ENCODE measurements around the gene TLL2. TPM values are rescaled to one million over a fixed set of nuclear protein-coding genes. Genes with fewer than 3 reads are reported as not detected.

TLL2 gene
- total and polyA plus RNA-seq, 7 donors = 0.22 to 0.64 (median 0.32) TPM

DNA sequence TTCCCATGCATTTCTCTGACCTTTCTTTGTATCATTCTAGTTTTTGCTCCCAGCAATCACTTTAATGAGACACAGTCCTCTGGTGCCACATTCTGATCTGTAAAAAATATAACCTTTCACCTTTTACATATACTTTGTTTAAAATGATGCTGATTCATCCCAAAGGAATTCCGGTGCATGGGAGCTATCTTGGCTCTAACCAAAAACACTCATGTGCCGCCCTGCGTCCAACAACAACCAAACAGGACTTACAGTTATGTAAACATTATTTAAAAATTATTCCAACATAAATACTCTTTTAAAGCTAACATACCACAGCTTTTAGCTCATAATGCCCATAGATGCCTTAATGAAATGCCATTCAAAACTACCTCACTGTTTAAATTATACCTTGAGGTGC is 147.2 kb downstream of the TLL2 start:
- H3K9me3 ChIP-seq = no peaks in the 10 kb centered on the region
- DNase-seq = no peak
- no peak for ATAC-seq
- WGBS, 3 donors = 87 to 92% (median 91%) methylated on average over 3 of the region's 3 CpGs
- no peak overlapping the region for H3K4me3 ChIP-seq
- H3K36me3 ChIP-seq (ENCODE audit: insufficient read depth in 1 of 2, low read depth in 1 of 2) = no peaks in the 10 kb centered on the region
- TF ChIP-seq, protein P1, sequence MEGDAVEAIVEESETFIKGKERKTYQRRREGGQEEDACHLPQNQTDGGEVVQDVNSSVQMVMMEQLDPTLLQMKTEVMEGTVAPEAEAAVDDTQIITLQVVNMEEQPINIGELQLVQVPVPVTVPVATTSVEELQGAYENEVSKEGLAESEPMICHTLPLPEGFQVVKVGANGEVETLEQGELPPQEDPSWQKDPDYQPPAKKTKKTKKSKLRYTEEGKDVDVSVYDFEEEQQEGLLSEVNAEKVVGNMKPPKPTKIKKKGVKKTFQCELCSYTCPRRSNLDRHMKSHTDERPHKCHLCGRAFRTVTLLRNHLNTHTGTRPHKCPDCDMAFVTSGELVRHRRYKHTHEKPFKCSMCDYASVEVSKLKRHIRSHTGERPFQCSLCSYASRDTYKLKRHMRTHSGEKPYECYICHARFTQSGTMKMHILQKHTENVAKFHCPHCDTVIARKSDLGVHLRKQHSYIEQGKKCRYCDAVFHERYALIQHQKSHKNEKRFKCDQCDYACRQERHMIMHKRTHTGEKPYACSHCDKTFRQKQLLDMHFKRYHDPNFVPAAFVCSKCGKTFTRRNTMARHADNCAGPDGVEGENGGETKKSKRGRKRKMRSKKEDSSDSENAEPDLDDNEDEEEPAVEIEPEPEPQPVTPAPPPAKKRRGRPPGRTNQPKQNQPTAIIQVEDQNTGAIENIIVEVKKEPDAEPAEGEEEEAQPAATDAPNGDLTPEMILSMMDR (IDR thresholded peaks at IDR 0.05) = no peak
- H3K4me1 ChIP-seq = peaks cover 5% of the 10 kb centered on the region
- no peaks in the 10 kb centered on the region for H3K27me3 ChIP-seq (ENCODE audit: insufficient read depth in 3 of 3, low read length in 2 of 3)
- intact Hi-C loops (cut with DNase I) = no loop called here
- H3K27ac ChIP-seq = no peak overlapping the region

DNA sequence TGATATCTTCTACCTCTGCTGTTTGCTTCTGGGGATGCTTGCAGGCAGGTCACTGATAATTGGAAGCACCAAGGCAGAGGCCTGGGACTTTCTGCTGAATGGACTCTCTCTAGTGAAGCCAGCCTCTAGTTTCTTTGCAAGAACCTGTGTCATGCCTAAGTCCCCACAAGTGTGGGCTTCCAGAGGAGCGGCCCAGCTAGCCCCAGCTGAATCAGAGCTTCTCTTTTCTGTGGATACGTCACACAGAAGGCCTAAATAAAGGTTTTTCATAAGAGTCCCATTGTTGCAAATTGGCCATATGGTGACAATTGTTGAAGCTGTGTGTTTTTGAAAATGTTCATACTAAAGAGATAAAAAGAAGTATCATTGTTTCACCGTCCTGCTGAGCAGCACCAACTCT is 148.2 kb downstream of the TLL2 start:
- Histone ChIP-seq H3K36me3 (ENCODE audit: insufficient read depth in 1 of 2, low read depth in 1 of 2) (no peaks in the 10 kb centered on the region), H3K4me1 (peaks cover 5% of the 10 kb centered on the region), H3K27ac (no peak overlapping the region), H3K9me3 (no peaks in the 10 kb centered on the region), H3K27me3 (ENCODE audit: insufficient read depth in 3 of 3, low read length in 2 of 3) (no peaks in the 10 kb centered on the region), H3K4me3 (no peak overlapping the region)
- DNase-seq (no peak), ATAC-seq (no peak)
- 81 to 94% (median 93%) methylated on average over 3 of the region's 3 CpGs for WGBS, 3 donors
- TF ChIP-seq, protein P1 (IDR thresholded peaks at IDR 0.05) = no peak
- intact Hi-C loops (cut with DNase I) = no loop called here

DNA sequence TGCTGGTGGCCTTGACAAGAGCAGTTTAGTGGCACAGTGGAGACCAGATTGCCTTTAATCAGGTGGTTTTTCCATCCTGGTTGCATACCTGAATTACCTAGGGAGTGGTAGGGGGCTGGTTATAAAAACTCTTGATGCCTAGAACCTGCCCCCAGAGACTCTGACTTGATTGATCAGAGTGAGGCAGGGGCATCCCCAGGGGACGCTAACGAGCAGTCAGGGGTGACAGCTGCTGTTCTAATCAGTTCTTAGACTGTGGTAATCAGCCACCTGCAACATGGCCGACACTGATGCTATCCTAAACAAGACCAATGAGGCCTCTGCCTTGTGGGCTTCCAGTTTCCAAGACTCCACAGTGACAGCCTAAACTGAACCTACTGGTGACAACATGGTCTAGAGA is 153.0 kb downstream of the TLL2 start:
- ATAC-seq = no peak
- WGBS, 3 donors = 31 to 48% (median 44%) methylated on average over 3 of the region's 3 CpGs
- no peaks in the 10 kb centered on the region for H3K9me3 ChIP-seq
- intact Hi-C loops (cut with DNase I) = no loop called here
- H3K4me1 ChIP-seq = no peaks in the 10 kb centered on the region
- H3K36me3 ChIP-seq (ENCODE audit: insufficient read depth in 1 of 2, low read depth in 1 of 2) = no peaks in the 10 kb centered on the region
- H3K4me3 ChIP-seq = no peak overlapping the region
- TF ChIP-seq, protein P1 (IDR thresholded peaks at IDR 0.05) = no peak
- no peak overlapping the region for H3K27ac ChIP-seq
- no peaks in the 10 kb centered on the region for H3K27me3 ChIP-seq (ENCODE audit: insufficient read depth in 3 of 3, low read length in 2 of 3)
- DNase-seq = no peak

DNA sequence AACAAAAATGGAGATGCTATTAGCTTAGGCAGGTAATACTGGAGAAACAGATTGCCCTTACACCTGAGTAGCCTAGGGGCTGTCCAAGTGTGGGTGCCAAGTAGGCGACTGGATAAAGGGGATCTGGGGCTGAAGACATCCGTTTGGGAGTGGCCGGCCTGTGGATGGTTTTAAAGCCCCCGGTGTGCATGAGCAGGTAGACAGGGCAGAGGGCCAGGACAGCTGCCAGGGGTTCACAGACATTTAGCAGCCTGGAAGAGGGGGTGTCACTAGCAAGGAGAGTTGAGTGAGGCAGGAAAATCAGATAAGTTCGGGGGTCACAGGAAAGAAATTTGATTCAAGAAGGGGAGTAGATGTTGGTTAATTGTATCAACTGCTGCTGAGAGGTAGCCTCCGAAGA is 153.4 kb downstream of the TLL2 start:
- intact Hi-C loops (cut with DNase I) = no loop called here
- no peak for DNase-seq
- WGBS, 3 donors = 84 to 91% (median 88%) methylated on average over 6 of the region's 6 CpGs
- no peak for ATAC-seq
- TF ChIP-seq, protein P1 (IDR thresholded peaks at IDR 0.05) = no peak
- H3K36me3 ChIP-seq (ENCODE audit: insufficient read depth in 1 of 2, low read depth in 1 of 2) = no peaks in the 10 kb centered on the region
- no peaks in the 10 kb centered on the region for H3K27me3 ChIP-seq (ENCODE audit: insufficient read depth in 3 of 3, low read length in 2 of 3)
- H3K4me1 ChIP-seq = no peaks in the 10 kb centered on the region
- H3K4me3 ChIP-seq = no peak overlapping the region
- H3K27ac ChIP-seq = no peak overlapping the region
- no peaks in the 10 kb centered on the region for H3K9me3 ChIP-seq

DNA sequence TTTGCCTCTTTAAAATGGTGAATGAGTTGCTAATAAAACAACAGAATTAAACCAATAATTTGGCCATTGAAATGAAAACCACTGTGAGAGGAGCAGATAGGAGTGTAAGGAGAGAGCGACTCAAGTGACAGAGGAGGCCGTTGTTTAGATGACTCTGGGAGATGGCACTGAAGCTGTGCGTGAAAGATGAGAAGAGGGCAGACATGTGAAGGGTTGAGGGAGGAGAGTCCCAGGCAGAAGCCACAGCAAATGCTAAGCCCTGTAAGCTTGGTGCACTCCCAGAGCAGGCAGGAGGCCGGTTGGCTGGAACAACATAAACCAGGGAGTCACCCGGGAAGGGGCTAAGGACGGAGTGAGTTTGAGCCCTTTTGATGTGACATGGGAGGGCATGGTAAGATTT is 154.1 kb downstream of the TLL2 start:
- 36 to 56% (median 48%) methylated on average over 6 of the region's 6 CpGs for WGBS, 3 donors
- intact Hi-C loops (cut with DNase I) = no loop called here
- Histone ChIP-seq H3K36me3 (ENCODE audit: insufficient read depth in 1 of 2, low read depth in 1 of 2) (no peaks in the 10 kb centered on the region), H3K4me3 (no peak overlapping the region), H3K27ac (no peak overlapping the region), H3K27me3 (ENCODE audit: insufficient read depth in 3 of 3, low read length in 2 of 3) (no peaks in the 10 kb centered on the region), H3K9me3 (no peaks in the 10 kb centered on the region), H3K4me1 (no peaks in the 10 kb centered on the region)
- TF ChIP-seq, protein P1 (IDR thresholded peaks at IDR 0.05) = no peak
- DNase-seq (no peak), ATAC-seq (peak in 1 of 4 donors; percentile 46)
